SK-N-SH treated with all-trans-retinoic acid at 6 μM for 48 hours (cell line): Measurements from ENCODE around the gene DLG1.

Experiments
- ATAC-seq: fragments of 200-7000 bp; cut with Tn5 transposase; 3 replicates; pipeline ENCODE4 v1.9.1; 2020; ENCODE audit warnings: mild to moderate bottlenecking, moderate library complexity
- ARNTL ChIP-seq: fragments of 450-650 bp; formaldehyde crosslinking; IDR thresholded peaks from 2 replicates; pipeline ENCODE4 v1.5.0; 2020; ENCODE audit warnings: low read depth, mild to moderate bottlenecking, moderate library complexity, borderline replicate concordance
- BACH2 ChIP-seq: fragments of 250-450 bp; sonication (Bioruptor Pico); IDR thresholded peaks from 2 replicates; pipeline ENCODE4 v1.9.0; 2021; ENCODE audit warnings: mild to moderate bottlenecking, borderline replicate concordance
- CREB5 ChIP-seq: fragments of 250-450 bp; sonication (Bioruptor Pico); IDR thresholded peaks from 2 replicates; pipeline ENCODE4 v1.5.1; 2020; ENCODE audit warnings: low read depth, mild to moderate bottlenecking, moderate library complexity
- CSDC2 ChIP-seq: fragments of 250-450 bp; sonication (Bioruptor Pico); IDR thresholded peaks from 2 replicates; pipeline ENCODE4 v1.5.0; 2020; ENCODE audit warnings: mild to moderate bottlenecking, moderate library complexity
- CSRNP3 ChIP-seq: fragments of 250-450 bp; sonication (Bioruptor Pico); IDR thresholded peaks from 2 replicates; pipeline ENCODE4 v1.5.1; 2021; ENCODE audit warnings: mild to moderate bottlenecking, moderate library complexity
- ESRRG ChIP-seq: fragments of 250-450 bp; sonication (Bioruptor Pico); IDR thresholded peaks from 2 replicates; pipeline ENCODE4 v1.6.1; 2021; ENCODE audit warnings: mild to moderate bottlenecking
- GLIS3 ChIP-seq: fragments of 250-450 bp; sonication (Bioruptor Pico); IDR thresholded peaks from 2 replicates; pipeline ENCODE4 v1.5.0; 2020; ENCODE audit warnings: mild to moderate bottlenecking, moderate library complexity
- ISL1 ChIP-seq: fragments of 250-450 bp; sonication (Bioruptor Pico); IDR thresholded peaks from 2 replicates; pipeline ENCODE4 v2.1.2; 2022; ENCODE audit warnings: mild to moderate bottlenecking, moderate library complexity
- OSR1 ChIP-seq: fragments of 250-450 bp; sonication (Bioruptor Pico); IDR thresholded peaks from 2 replicates; pipeline ENCODE4 v1.8.0; 2022; ENCODE audit warnings: moderate library complexity, mild to moderate bottlenecking, inconsistent platforms
- PATZ1 ChIP-seq: fragments of 250-450 bp; sonication (Bioruptor Pico); IDR thresholded peaks from 2 replicates; pipeline ENCODE4 v1.8.0; 2020; ENCODE audit warnings: mild to moderate bottlenecking, moderate library complexity, borderline replicate concordance
- POU6F1 ChIP-seq: fragments of 250-450 bp; sonication (Bioruptor Pico); IDR thresholded peaks from 2 replicates; pipeline ENCODE4 v1.8.0; 2021; ENCODE audit warnings: low read depth, mild to moderate bottlenecking, moderate library complexity, borderline replicate concordance
- PPARA ChIP-seq: fragments of 250-450 bp; sonication (Bioruptor Pico); IDR thresholded peaks from 2 replicates; pipeline ENCODE4 v1.5.0; 2020; ENCODE audit warnings: mild to moderate bottlenecking, borderline replicate concordance
- RARB ChIP-seq: fragments of 250-450 bp; sonication (Bioruptor Pico); IDR thresholded peaks from 2 replicates; pipeline ENCODE4 v1.8.0; 2021; ENCODE audit warnings: mild to moderate bottlenecking, moderate library complexity
- SNAI2 ChIP-seq: fragments of 250-450 bp; sonication (Bioruptor Pico); IDR thresholded peaks from 2 replicates; pipeline ENCODE4 v1.5.0; 2020; ENCODE audit warnings: mild to moderate bottlenecking, moderate library complexity
- TCF4 ChIP-seq: fragments of 250-450 bp; sonication (Bioruptor Pico); IDR thresholded peaks from 2 replicates; pipeline ENCODE4 v1.8.0; 2021; ENCODE audit warnings: mild to moderate bottlenecking, moderate library complexity, borderline replicate concordance
- TOX ChIP-seq: fragments of 250-450 bp; sonication (Bioruptor Pico); IDR thresholded peaks from 2 replicates; pipeline ENCODE4 v1.8.0; 2021; ENCODE audit warnings: mild to moderate bottlenecking, moderate library complexity, borderline replicate concordance
- TSHZ2 ChIP-seq: fragments of 250-450 bp; sonication (Bioruptor Pico); IDR thresholded peaks from 2 replicates; pipeline ENCODE4 v1.5.0; 2020; ENCODE audit warnings: mild to moderate bottlenecking, moderate library complexity
- ZFP30 ChIP-seq: fragments of 450-650 bp; formaldehyde crosslinking; IDR thresholded peaks from 2 replicates; pipeline ENCODE4 v1.5.0; 2022; ENCODE audit warnings: mild to moderate bottlenecking, moderate library complexity
- ZNF70 ChIP-seq: fragments of 450-650 bp; formaldehyde crosslinking; IDR thresholded peaks from 2 replicates; pipeline ENCODE4 v1.5.0; 2020; ENCODE audit warnings: mild to moderate bottlenecking, moderate library complexity
- ZNF8 ChIP-seq: fragments of 450-650 bp; formaldehyde crosslinking; IDR thresholded peaks from 2 replicates; pipeline ENCODE4 v1.5.0; 2020; ENCODE audit warnings: mild to moderate bottlenecking, moderate library complexity

DLG1 gene

GRCh38 chr3:197306374-197307086 is 8.1 kb upstream of the DLG1 start:
- ATAC-seq = peak; percentile 70
- peak; percentile 65; the same call in 1 of the 2 replicates for TF ChIP-seq CREB5 (CRISPR knock-in tag)
- TF ChIP-seq OSR1 (CRISPR knock-in tag) = no peak
- TF ChIP-seq ZNF8 = peak; percentile 41; the same call in 1 of the 2 replicates
- peak; percentile 65 for TF ChIP-seq ISL1

- no peak for ATAC-seq
- TF ChIP-seq ZFP30 (CRISPR knock-in tag) = no peak
- no peak for TF ChIP-seq CSDC2 (CRISPR knock-in tag)
- TF ChIP-seq TOX (CRISPR knock-in tag) = no peak
- no peak for TF ChIP-seq POU6F1 (CRISPR knock-in tag)
- no peak for TF ChIP-seq TCF4 (CRISPR knock-in tag)
- TF ChIP-seq ZNF70 (CRISPR knock-in tag) = no peak
- TF ChIP-seq ZNF8 = no peak
- TF ChIP-seq GLIS3 (CRISPR knock-in tag) = no peak
- no peak for TF ChIP-seq TSHZ2 (CRISPR knock-in tag)
- no peak for TF ChIP-seq PPARA
- no peak for TF ChIP-seq BACH2
Observed at GRCh38 chr3:197305854-197306253, 7.4 kb upstream of the DLG1 start.

- TF ChIP-seq CSRNP3 (no peak), SNAI2 (CRISPR knock-in tag) (no peak), TCF4 (CRISPR knock-in tag) (no peak), ZNF8 (no peak), ZFP30 (CRISPR knock-in tag) (no peak), CSDC2 (CRISPR knock-in tag) (no peak), BACH2 (no peak), GLIS3 (CRISPR knock-in tag) (no peak)
- no peak for ATAC-seq
Observed at GRCh38 chr3:197303452-197303851, 5.0 kb upstream of the DLG1 start.

GRCh38 chr3:197302696-197303341 is 4.4 kb upstream of the DLG1 start:
- no peak for ATAC-seq
- TF ChIP-seq PATZ1 = no peak
- TF ChIP-seq ESRRG = no peak
- TF ChIP-seq TCF4 (CRISPR knock-in tag) = no peak
- TF ChIP-seq ZNF70 (CRISPR knock-in tag) = no peak
- no peak for TF ChIP-seq CSRNP3
- TF ChIP-seq RARB (CRISPR knock-in tag) = no peak
- TF ChIP-seq CSDC2 (CRISPR knock-in tag) = no peak
- TF ChIP-seq GLIS3 (CRISPR knock-in tag) = no peak
- TF ChIP-seq POU6F1 (CRISPR knock-in tag) = no peak
- no peak for TF ChIP-seq ARNTL (CRISPR knock-in tag)
